Activated CD4-positive, alpha-beta memory T cell treated with anti-CD3 and anti-CD28 coated beads, Interleukin-2, amount 10 ng/mL, durations not matched to agents 7 days and 5 days (primary cell): ENCODE data around the gene SLC7A6OS. TPM values are rescaled to one million over a fixed set of nuclear protein-coding genes. Genes with fewer than 3 reads are reported as not detected.

Experiments used
- CTCF ChIA-PET: fragments of 350-600 bp; sonication (Branson Sonifier 250); formaldehyde crosslinking; loops from one replicate; lab custom pipeline; 2021; ENCODE audit warnings: antibody characterized with exemption, inconsistent platforms; lab: Charles Lee
- POLR2A ChIA-PET: fragments of 350-600 bp; sonication (Branson Sonifier 250); formaldehyde crosslinking; loops from one replicate; lab custom pipeline; 2021; ENCODE audit warnings: antibody characterized with exemption; lab: Charles Lee
- DNase-seq: peaks from one replicate; pipeline ENCODE4 v3.0.0-alpha.2; 2020
- H3K27ac Mint-ChIP-seq: one replicate; pipeline ENCODE4 v1.8.0; 2021; ENCODE audit warnings: mild to moderate bottlenecking, mixed read lengths
- H3K27me3 Mint-ChIP-seq: one replicate; pipeline ENCODE4 v1.8.0; 2021; ENCODE audit warnings: mixed read lengths
- H3K36me3 Mint-ChIP-seq: one replicate; pipeline ENCODE4 v1.8.0; 2021; ENCODE audit warnings: low read depth, mixed read lengths
- H3K4me1 Mint-ChIP-seq: one replicate; pipeline ENCODE4 v1.8.0; 2021; ENCODE audit warnings: mixed read lengths
- H3K4me3 Mint-ChIP-seq: one replicate; pipeline ENCODE4 v1.8.0; 2021; ENCODE audit warnings: mild to moderate bottlenecking, mixed read lengths
- H3K9me3 Mint-ChIP-seq: one replicate; pipeline ENCODE4 v1.8.0; 2021; ENCODE audit warnings: mixed read lengths
- total RNA-seq, 2 experiments: library from RNA; stranded (reverse); gene quantifications; one replicate each; pipeline ENCODE4 v1.2.3, GENCODE V29; 2021

The SLC7A6OS gene
- total RNA-seq, 2 experiments from 2014 or later, result 30.4 to 31.2 TPM

- ChIA-PET CTCF (interaction anchor here (0.6 to 7.5 kb wide), 6 partner anchors 14 to 1990 kb away, joined by 3 to 243 read pairs (median 6); no protein-coding TSS in a partner anchor), POLR2A (interaction anchor here (0.9 to 2.2 kb wide), 4 partner anchors 10 to 69 kb away, joined by 3 to 7 read pairs (median 4); partner anchors contain the start of genes PLA2G15, PRMT7 and SLC7A6OS)
- no peaks in the 10 kb centered on the region for H3K9me3 Mint-ChIP-seq
- no peaks in the 10 kb centered on the region for H3K27me3 Mint-ChIP-seq
- no peak overlapping the region for H3K27ac Mint-ChIP-seq
- H3K36me3 Mint-ChIP-seq, result peaks cover 3% of the 10 kb centered on the region
- DNase-seq, result no peak
- H3K4me1 Mint-ChIP-seq, result peaks cover 8% of the 10 kb centered on the region
- H3K4me3 Mint-ChIP-seq, result no peak overlapping the region
Measured at GRCh38 chr16:68257906-68258800, 52.6 kb downstream of the SLC7A6OS start.

DNA sequence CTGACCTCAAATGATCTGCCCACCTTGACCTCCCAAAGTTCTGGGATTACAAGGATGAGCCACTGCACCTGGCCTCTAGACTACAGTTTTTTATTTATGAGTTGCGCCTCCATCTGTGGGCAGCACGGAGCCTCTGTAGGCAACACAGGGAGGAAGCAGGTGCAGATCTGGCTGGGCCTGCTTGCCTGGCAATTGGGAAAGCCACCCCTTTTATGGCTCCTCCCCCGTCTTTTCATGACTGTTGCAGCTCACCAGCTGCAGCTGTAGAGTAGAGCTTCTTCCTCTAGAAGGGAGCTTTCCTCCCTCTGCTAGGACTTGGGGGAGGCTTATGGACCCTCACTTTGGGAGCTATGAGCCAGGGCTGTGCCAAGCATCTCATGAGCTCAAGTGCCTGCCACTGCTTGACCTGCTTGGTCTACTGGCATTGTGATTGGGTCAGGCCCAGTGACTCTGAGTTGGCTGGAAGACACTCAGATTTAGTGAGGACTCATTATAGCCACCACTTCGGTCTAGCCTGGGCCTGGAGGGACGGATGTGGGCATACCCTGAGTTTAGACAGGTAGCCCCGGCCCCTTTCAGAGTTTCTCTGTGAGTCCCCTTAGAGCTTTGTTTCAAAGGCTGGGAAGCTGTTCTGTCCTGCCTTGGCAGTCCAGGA is 53.4 kb downstream of the SLC7A6OS start:
- ChIA-PET CTCF (interaction anchor here (0.6 to 2.1 kb wide), 4 partner anchors 13 to 743 kb away, joined by 3 to 17 read pairs (median 6); no protein-coding TSS in a partner anchor), POLR2A (interaction anchor here (1.3 kb wide), 1 partner anchor 11 kb away, joined by 3 read pairs; no protein-coding TSS in a partner anchor)
- H3K27ac Mint-ChIP-seq, result no peak overlapping the region
- no peaks in the 10 kb centered on the region for H3K9me3 Mint-ChIP-seq
- DNase-seq, result no peak
- peaks cover 3% of the 10 kb centered on the region for H3K36me3 Mint-ChIP-seq
- H3K4me3 Mint-ChIP-seq, result no peak overlapping the region
- H3K4me1 Mint-ChIP-seq, result peaks cover 6% of the 10 kb centered on the region
- H3K27me3 Mint-ChIP-seq, result no peaks in the 10 kb centered on the region

GRCh38 chr16:68255712-68256111 is 55.0 kb downstream of the SLC7A6OS start:
- CTCF ChIA-PET, result interaction anchor here (2.2 kb wide), 1 partner anchor 8 kb away, joined by 8 read pairs; the partner anchor contains the start of gene SLC7A6

DNA sequence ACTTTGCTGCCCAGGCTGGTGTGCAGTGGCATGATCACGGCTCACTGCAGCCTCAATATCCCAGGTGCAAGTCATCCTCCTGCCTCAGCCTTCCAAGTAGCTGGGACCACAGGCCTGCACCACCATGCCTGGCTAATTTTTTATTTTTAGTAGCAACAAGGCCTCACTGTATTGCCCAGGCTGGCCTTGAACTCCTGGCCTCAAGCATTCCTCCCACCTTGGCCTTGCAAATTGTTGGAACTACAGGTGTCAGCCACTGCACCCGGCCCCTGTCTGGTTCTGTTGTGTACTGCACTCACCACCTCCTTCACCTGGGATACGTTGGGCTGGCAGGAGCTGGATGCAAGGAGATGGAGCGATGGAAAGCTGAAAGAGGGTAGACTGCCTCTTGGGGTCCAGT is 57.0 kb downstream of the SLC7A6OS start:
- Mint-ChIP-seq H3K4me3 (no peak overlapping the region), H3K27ac (no peak overlapping the region), H3K9me3 (no peaks in the 10 kb centered on the region), H3K27me3 (no peaks in the 10 kb centered on the region), H3K36me3 (peaks cover 6% of the 10 kb centered on the region), H3K4me1 (peaks cover 2% of the 10 kb centered on the region)
- ChIA-PET CTCF (interaction anchor here (1.3 to 2.2 kb wide), 2 partner anchors 10 to 75 kb away, joined by 6 to 8 read pairs; partner anchors contain the start of gene SLC7A6), POLR2A (interaction anchor here (1.3 kb wide), 1 partner anchor 10 kb away, joined by 3 read pairs; no protein-coding TSS in a partner anchor)
- no peak for DNase-seq

More at GRCh38 chr16:68255712-68256111, 55.0 kb downstream of the SLC7A6OS start:
- POLR2A ChIA-PET, result no interaction called here
- H3K4me1 Mint-ChIP-seq, result peaks cover 2% of the 10 kb centered on the region
- H3K27me3 Mint-ChIP-seq, result no peaks in the 10 kb centered on the region
- no peak overlapping the region for H3K4me3 Mint-ChIP-seq
- H3K36me3 Mint-ChIP-seq, result peaks cover 5% of the 10 kb centered on the region
- DNase-seq, result no peak
- H3K27ac Mint-ChIP-seq, result no peak overlapping the region
- H3K9me3 Mint-ChIP-seq, result no peaks in the 10 kb centered on the region

DNA sequence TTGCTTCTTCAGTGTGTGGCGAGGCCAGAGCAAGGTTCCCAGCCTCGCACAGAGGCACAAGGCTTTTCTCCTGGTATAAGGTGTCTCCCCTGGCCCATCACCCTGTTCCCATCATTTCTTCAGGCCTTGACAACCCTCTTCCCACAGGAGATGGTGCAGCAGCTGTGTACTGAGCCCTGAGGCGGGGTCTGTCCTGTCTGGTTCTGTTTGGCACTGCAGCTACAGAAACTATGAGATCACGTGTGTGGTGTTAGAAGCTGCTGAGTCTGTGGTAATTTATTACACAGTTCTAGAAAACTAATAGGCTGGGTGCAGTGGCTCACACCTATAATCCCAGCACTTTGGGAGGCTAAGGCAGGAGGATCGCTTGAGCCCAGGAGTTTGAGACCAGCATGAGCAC is 58.4 kb downstream of the SLC7A6OS start:
- POLR2A ChIA-PET, result interaction anchor here (1.3 to 1.5 kb wide), 2 partner anchors 8 to 11 kb away, joined by 3 to 4 read pairs; no protein-coding TSS in a partner anchor
- no peak for DNase-seq
- Mint-ChIP-seq H3K9me3 (no peaks in the 10 kb centered on the region), H3K4me3 (no peak overlapping the region), H3K4me1 (no peaks in the 10 kb centered on the region), H3K36me3 (peaks cover 3% of the 10 kb centered on the region), H3K27me3 (no peaks in the 10 kb centered on the region), H3K27ac (no peak overlapping the region)
- CTCF ChIA-PET, result interaction anchor here (1.3 to 5.8 kb wide), 2 partner anchors 10 to 77 kb away, joined by 5 to 60 read pairs; partner anchors contain the start of gene SLC7A6

DNA sequence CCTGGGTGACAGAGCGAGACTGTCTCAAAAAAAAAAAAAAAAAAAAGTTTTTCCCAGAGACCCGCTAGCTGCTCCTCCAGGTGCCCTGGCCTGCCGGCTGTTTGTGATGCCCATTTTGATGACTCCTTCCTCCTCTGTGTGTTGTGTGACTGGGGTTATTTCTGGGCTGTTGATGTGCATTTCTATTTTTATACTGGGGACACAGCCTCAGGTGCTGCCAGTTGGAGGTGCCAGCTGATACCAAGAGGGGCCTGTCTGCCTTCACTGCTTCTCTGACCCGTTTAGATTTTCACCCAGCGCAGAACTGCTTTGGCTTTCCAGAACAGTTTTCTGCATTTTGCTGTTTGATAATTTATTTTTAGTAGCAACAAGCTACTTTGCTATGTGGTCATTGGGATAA is 58.9 kb downstream of the SLC7A6OS start:
- no peaks in the 10 kb centered on the region for H3K9me3 Mint-ChIP-seq

DNA sequence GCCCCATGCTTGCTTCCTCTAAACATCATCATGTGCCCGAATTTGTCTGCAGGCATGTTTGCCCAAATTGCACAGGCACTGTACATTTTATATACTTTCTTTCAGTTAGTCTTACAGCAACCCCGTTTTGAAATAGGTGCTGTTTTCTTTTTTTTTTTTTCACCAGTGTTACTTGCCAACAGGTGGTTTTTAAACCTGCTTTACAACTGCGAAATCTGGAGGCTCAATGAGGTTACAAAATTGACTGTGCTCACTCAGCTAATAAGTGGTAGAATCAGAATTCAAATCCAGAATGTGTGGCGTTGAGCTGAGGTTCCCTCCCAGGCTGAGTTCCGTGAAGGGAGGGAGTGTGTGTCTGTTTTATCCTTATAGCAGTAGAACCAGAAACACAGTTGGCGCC is 59.8 kb downstream of the SLC7A6OS start:
- Mint-ChIP-seq H3K36me3 (peaks cover 3% of the 10 kb centered on the region), H3K27ac (no peak overlapping the region), H3K4me3 (no peak overlapping the region), H3K9me3 (no peaks in the 10 kb centered on the region), H3K4me1 (peaks cover 11% of the 10 kb centered on the region), H3K27me3 (no peaks in the 10 kb centered on the region)
- POLR2A ChIA-PET, result interaction anchor here (1.3 to 1.5 kb wide), 2 partner anchors 9 to 15 kb away, joined by 3 to 4 read pairs; partner anchors contain the start of gene ESRP2
- CTCF ChIA-PET, result interaction anchor here (0.7 to 5.8 kb wide), 3 partner anchors 11 to 167 kb away, joined by 3 to 60 read pairs (median 3); partner anchors contain the start of gene SLC7A6
- DNase-seq, result no peak

More for the DNA sequence above, 58.9 kb downstream of the SLC7A6OS start:
- H3K4me1 Mint-ChIP-seq, result peaks cover 2% of the 10 kb centered on the region
- ChIA-PET CTCF (interaction anchor here (0.7 to 5.8 kb wide), 3 partner anchors 10 to 167 kb away, joined by 3 to 60 read pairs (median 5); partner anchors contain the start of gene SLC7A6), POLR2A (interaction anchor here (1.3 to 1.5 kb wide), 2 partner anchors 8 to 16 kb away, joined by 3 to 4 read pairs; partner anchors contain the start of gene ESRP2)
- DNase-seq, result no peak
- H3K4me3 Mint-ChIP-seq, result no peak overlapping the region
- H3K27ac Mint-ChIP-seq, result no peak overlapping the region
- peaks cover 3% of the 10 kb centered on the region for H3K36me3 Mint-ChIP-seq
- H3K27me3 Mint-ChIP-seq, result no peaks in the 10 kb centered on the region

DNA sequence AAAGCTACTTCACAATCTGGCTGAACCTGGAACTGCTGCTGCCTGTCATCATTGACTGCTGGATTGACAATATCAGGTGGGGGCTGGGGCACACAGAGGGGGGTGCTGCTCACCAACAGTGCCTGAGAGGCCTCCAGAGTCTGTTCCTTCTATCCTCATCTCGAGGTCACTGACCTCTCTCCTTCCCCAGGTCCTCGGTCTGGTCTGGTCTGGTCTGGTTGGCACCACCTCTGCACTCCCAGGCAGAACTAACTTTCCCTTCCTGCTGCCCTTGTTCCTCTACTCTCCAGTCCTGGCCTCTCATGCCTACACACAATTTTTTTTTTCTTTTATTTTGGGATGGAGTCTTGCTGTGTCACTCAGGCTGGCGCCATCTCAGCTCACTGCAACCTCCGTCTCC is 61.4 kb downstream of the SLC7A6OS start:
- H3K4me3 Mint-ChIP-seq, result no peak overlapping the region
- peaks cover 1% of the 10 kb centered on the region for H3K27me3 Mint-ChIP-seq
- no peak for DNase-seq
- ChIA-PET POLR2A (no interaction called here), CTCF (interaction anchor here (5.8 kb wide), 1 partner anchor 13 kb away, joined by 60 read pairs; the partner anchor contains the start of gene SLC7A6)
- peaks cover 3% of the 10 kb centered on the region for H3K36me3 Mint-ChIP-seq
- H3K27ac Mint-ChIP-seq, result no peak overlapping the region
- H3K9me3 Mint-ChIP-seq, result no peaks in the 10 kb centered on the region
- peaks cover 22% of the 10 kb centered on the region for H3K4me1 Mint-ChIP-seq

Other genes with a start within 250 kb of the SLC7A6OS start
- 100 to 1,000 TPM; 208 to 209 TPM for gene NFATC3, start 225.6 kb downstream of the SLC7A6OS start, total RNA-seq
- gene ESRP2, start 74.8 kb downstream of the SLC7A6OS start, total RNA-seq, result not detected
- gene PLA2G15, start 65.6 kb downstream of the SLC7A6OS start, total RNA-seq, result 1 to 10 TPM; 7.4 to 7.5 TPM
- gene SLC7A6, start 46.4 kb downstream of the SLC7A6OS start, total RNA-seq, result 10 to 100 TPM; 66.7 to 68.9 TPM
- gene PRMT7, start 73 bp upstream of the SLC7A6OS start, total RNA-seq, result 10 to 100 TPM; 50.4 to 52.2 TPM
- under 1 TPM; 0.38 to 0.53 TPM for gene SMPD3, start 137.6 kb upstream of the SLC7A6OS start, total RNA-seq
- 10 to 100 TPM; 35.2 to 36.5 TPM for gene ZFP90, start 228.3 kb upstream of the SLC7A6OS start, total RNA-seq